ENCODE data around the gene WNK1. TPM values are rescaled to one million over a fixed set of nuclear protein-coding genes. Genes with fewer than 3 reads are reported as not detected.

The WNK1 gene
- total RNA-seq, 1 donor from 2014 or later = 57.6 TPM

- no peaks in the 10 kb centered on the region for H3K36me3 ChIP-seq (ENCODE audit: control insufficient read depth, insufficient read depth, low read length)
- no peaks in the 10 kb centered on the region for H3K27me3 ChIP-seq (ENCODE audit: control insufficient read depth, insufficient read depth, low read length)
- DNase-seq (ENCODE audit: low read depth) = no peak
- no peak overlapping the region for H3K4me3 ChIP-seq (ENCODE audit: low read depth, low read length)
- TF ChIP-seq CTCF (IDR thresholded peaks at IDR 0.05; ENCODE audit: insufficient read depth, low read length, poor library complexity, severe bottlenecking) = no peak
Measured at GRCh38 chr12:936377-937345, 184.3 kb downstream of the WNK1 start.

GRCh38 chr12:938810-939209 lies 186.4 kb downstream of the WNK1 start:
- no peak for DNase-seq (ENCODE audit: low read depth)
- Histone ChIP-seq H3K36me3 (ENCODE audit: control insufficient read depth, insufficient read depth, low read length) (no peaks in the 10 kb centered on the region), H3K27me3 (ENCODE audit: control insufficient read depth, insufficient read depth, low read length) (no peaks in the 10 kb centered on the region), H3K4me3 (ENCODE audit: low read depth, low read length) (no peak overlapping the region)
- no peak for TF ChIP-seq CTCF (IDR thresholded peaks at IDR 0.05; ENCODE audit: insufficient read depth, low read length, poor library complexity, severe bottlenecking)

- Histone ChIP-seq H3K27me3 (ENCODE audit: control insufficient read depth, insufficient read depth, low read length) (no peaks in the 10 kb centered on the region), H3K36me3 (ENCODE audit: control insufficient read depth, insufficient read depth, low read length) (no peaks in the 10 kb centered on the region), H3K4me3 (ENCODE audit: low read depth, low read length) (no peak overlapping the region)
- no peak for TF ChIP-seq CTCF (IDR thresholded peaks at IDR 0.05; ENCODE audit: insufficient read depth, low read length, poor library complexity, severe bottlenecking)
- no peak for DNase-seq (ENCODE audit: low read depth)
Measured at GRCh38 chr12:943051-943450, 190.7 kb downstream of the WNK1 start.

GRCh38 chr12:944211-944610 lies 191.8 kb downstream of the WNK1 start:
- no peaks in the 10 kb centered on the region for H3K27me3 ChIP-seq (ENCODE audit: control insufficient read depth, insufficient read depth, low read length)
- H3K36me3 ChIP-seq (ENCODE audit: control insufficient read depth, insufficient read depth, low read length) = no peaks in the 10 kb centered on the region
- TF ChIP-seq CTCF (IDR thresholded peaks at IDR 0.05; ENCODE audit: insufficient read depth, low read length, poor library complexity, severe bottlenecking) = no peak
- no peak for DNase-seq (ENCODE audit: low read depth)
- H3K4me3 ChIP-seq (ENCODE audit: low read depth, low read length) = no peak overlapping the region

GRCh38 chr12:946212-946611 lies 193.8 kb downstream of the WNK1 start:
- H3K36me3 ChIP-seq (ENCODE audit: control insufficient read depth, insufficient read depth, low read length) = no peaks in the 10 kb centered on the region
- H3K27me3 ChIP-seq (ENCODE audit: control insufficient read depth, insufficient read depth, low read length) = no peaks in the 10 kb centered on the region
- DNase-seq (ENCODE audit: low read depth) = no peak
- no peak overlapping the region for H3K4me3 ChIP-seq (ENCODE audit: low read depth, low read length)
- TF ChIP-seq CTCF (IDR thresholded peaks at IDR 0.05; ENCODE audit: insufficient read depth, low read length, poor library complexity, severe bottlenecking) = no peak

All from kidney epithelial cell (primary cell).